Cardiac atrium fibroblast (primary cell): ENCODE measurements around the gene FHL2. TPM values are rescaled to one million over a fixed set of nuclear protein-coding genes. Genes with fewer than 3 reads are reported as not detected.

Experiments
- total RNA-seq: library from RNA; depleted of rRNA; stranded (reverse); fragments of >200 nt; gene quantifications from 2 replicates; pipeline ENCODE4 v1.2.3, GENCODE V29; 2015

The FHL2 gene
- 72.1 and 102 TPM in 2 replicates for total RNA-seq

GRCh38 chr2:105398336-105399206 is at the start of gene FHL2:
Gene FHL2, minus strand, starts transcription at chr2:105399051. Its CDS starts 12,535 bp downstream, at chr2:105386516.

GRCh38 chr2:105337122-105338019 is 61.5 kb downstream of the FHL2 start, which contains the start of gene C2orf49:
Gene C2orf49, plus strand, starts transcription at chr2:105337540. Its CDS starts 48 bp downstream, at chr2:105337588.

GRCh38 chr2:105329561-105330495 is 69.0 kb downstream of the FHL2 start, which contains the start of gene TGFBRAP1:
Gene TGFBRAP1, minus strand, starts transcription at chr2:105329735. Its CDS starts 21,434 bp downstream, at chr2:105308301.

Other genes with a start within 250 kb of the FHL2 start
- not detected in 2 replicates for gene GPR45, start 157.3 kb downstream of the FHL2 start, total RNA-seq
- 9.2 and 11.8 TPM in 2 replicates for gene TGFBRAP1, start 69.3 kb downstream of the FHL2 start, total RNA-seq
- gene C2orf49, start 61.5 kb downstream of the FHL2 start, total RNA-seq, result 8.7 and 20.6 TPM in 2 replicates